Tibial nerve (tissue), 4 donors: ENCODE measurements around the gene CENPF. TPM values are rescaled to one million over a fixed set of nuclear protein-coding genes. Genes with fewer than 3 reads are reported as not detected.

Source experiments
- DNase-seq, 2 donors: peaks; one replicate each; pipeline ENCODE4 v3.0.0-alpha.2; 2019; ENCODE audit warnings: low spot score in 2 of 2
- H3K27ac ChIP-seq, 4 donors: fragments of 200-600 bp; sonication (generic) in 3 of 4; one replicate each; pipeline ENCODE4 v1.5.1; 2017 to 2019; ENCODE audit warnings: mild to moderate bottlenecking in 1 of 4
- H3K27me3 ChIP-seq, 2 donors: fragments of 200-600 bp; sonication (generic) in 1 of 2; one replicate each; pipeline versions ENCODE4 v1.5.1 to v1.6.0; 2017 to 2019
- H3K36me3 ChIP-seq, 3 donors: fragments of 200-600 bp; sonication (generic); one replicate each; pipeline ENCODE4 v1.5.1; 2018 to 2019
- H3K4me1 ChIP-seq, 4 donors: fragments of 200-600 bp; sonication (generic) in 3 of 4; one replicate each; pipeline ENCODE4 v1.5.1; 2017 to 2019
- H3K4me3 ChIP-seq, 4 donors: fragments of 200-600 bp; sonication (generic) in 3 of 4; one replicate each; pipeline ENCODE4 v1.5.1; 2017 to 2019; ENCODE audit warnings: mild to moderate bottlenecking in 1 of 4, moderate library complexity in 1 of 4
- H3K9me3 ChIP-seq, 4 donors: fragments of 200-600 bp; sonication (generic) in 3 of 4; one replicate each; pipeline ENCODE4 v1.5.1; 2017 to 2019
- CTCF ChIP-seq, 5 experiments: fragments of 200-600 bp in 3 of 5; fragments of 450-650 bp in 2 of 5; sonication (generic) in 3 of 5; IDR thresholded peaks; one replicate each; pipeline ENCODE4 v1.5.1; 2016 to 2019; ENCODE audit warnings: antibody characterized with exemption in 5 of 5, mild to moderate bottlenecking in 3 of 5, moderate library complexity in 2 of 5
- EP300 ChIP-seq, 2 donors: sonication (generic); formaldehyde crosslinking; IDR thresholded peaks; one replicate each; pipeline ENCODE4 v1.6.1; 2017; ENCODE audit warnings: antibody characterized with exemption in 2 of 2, mild to moderate bottlenecking in 1 of 2
- POLR2A ChIP-seq, 2 donors: fragments of 450-650 bp; IDR thresholded peaks; one replicate each; pipeline ENCODE4 v1.6.1; 2017; ENCODE audit warnings: antibody characterized with exemption in 2 of 2, mild to moderate bottlenecking in 2 of 2, moderate library complexity in 2 of 2
- WGBS, 2 donors: methylation state at CpG; one replicate each; pipeline ENCODE4 v1.1.5; 2018; 5-methylcytosine and 5-hydroxymethylcytosine counted together
- total RNA-seq, 4 donors: library from RNA; depleted of rRNA; stranded (reverse); fragments of >200 nt; gene quantifications; one replicate each; pipeline ENCODE4 v1.1.0, GENCODE V29; 2016

CENPF gene
- total RNA-seq, 4 donors from 2014 or later: 0.84 to 4.4 (median 1.1) TPM

GRCh38 chr1:214648801-214649200 is 45.8 kb downstream of the CENPF start:
- Histone ChIP-seq H3K36me3 (no peaks in the 10 kb centered on the region), H3K4me1 (no peaks in the 10 kb centered on the region), H3K27me3 (no peaks in the 10 kb centered on the region), H3K4me3 (no peak overlapping the region), H3K27ac (no peak overlapping the region), H3K9me3 (no peaks in the 10 kb centered on the region)
- DNase-seq: no peak
- 90 to 91% methylated on average over 3 of the region's 3 CpGs for WGBS, 2 donors
- TF ChIP-seq POLR2A (IDR thresholded peaks at IDR 0.05) (no peak), EP300 (IDR thresholded peaks at IDR 0.05) (no peak), CTCF (IDR thresholded peaks at IDR 0.05) (no peak)

DNA sequence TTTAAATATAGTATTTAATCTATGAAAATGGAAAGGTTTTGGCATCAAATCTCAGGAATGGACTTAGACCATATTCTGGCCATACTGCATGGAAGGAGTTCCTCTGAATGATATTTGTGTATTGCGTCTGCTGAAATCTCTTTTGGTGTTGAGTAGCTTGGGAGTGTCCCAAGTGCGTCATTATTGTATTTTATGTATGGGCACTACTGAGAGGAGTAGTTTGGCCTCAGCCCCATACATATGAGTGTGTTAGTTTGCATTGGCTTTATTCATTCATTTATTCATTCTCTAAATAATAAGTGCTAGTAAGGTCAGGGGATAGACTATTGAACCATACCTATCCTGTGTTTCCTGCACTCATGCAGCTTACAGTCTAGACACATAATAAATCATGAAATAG is 46.6 kb downstream of the CENPF start:
- no peak for TF ChIP-seq CTCF (IDR thresholded peaks at IDR 0.05)
- no peak for TF ChIP-seq EP300 (IDR thresholded peaks at IDR 0.05)
- no peak for TF ChIP-seq POLR2A (IDR thresholded peaks at IDR 0.05)
- Histone ChIP-seq H3K4me1 (no peaks in the 10 kb centered on the region), H3K4me3 (no peak overlapping the region), H3K27me3 (no peaks in the 10 kb centered on the region), H3K9me3 (no peaks in the 10 kb centered on the region), H3K36me3 (no peaks in the 10 kb centered on the region), H3K27ac (no peak overlapping the region)
- no peak for DNase-seq
- 95 to 97% methylated on average over 2 of the region's 2 CpGs for WGBS, 2 donors

DNA sequence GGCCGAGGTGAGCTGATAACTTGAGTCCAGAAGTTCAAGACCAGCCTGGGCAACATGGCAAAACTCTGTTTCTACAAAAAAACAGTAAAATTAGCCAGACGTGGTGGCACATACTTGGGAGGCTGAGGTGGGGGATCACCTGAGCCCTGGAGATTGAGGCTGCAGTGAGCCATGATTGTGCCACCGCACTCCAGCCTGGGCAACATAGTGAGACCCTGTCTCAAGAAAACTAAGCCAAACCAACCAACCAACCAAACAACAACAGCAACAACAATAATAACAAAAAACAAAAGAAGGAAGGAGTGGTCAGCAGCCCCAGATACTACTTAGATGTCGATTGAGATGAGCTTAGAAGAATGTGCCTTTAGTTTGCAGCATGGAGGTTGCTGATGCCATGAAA is 47.7 kb downstream of the CENPF start:
- no peaks in the 10 kb centered on the region for H3K36me3 ChIP-seq
- H3K4me3 ChIP-seq: no peak overlapping the region
- no peaks in the 10 kb centered on the region for H3K9me3 ChIP-seq
- no peak for TF ChIP-seq POLR2A (IDR thresholded peaks at IDR 0.05)
- TF ChIP-seq CTCF (IDR thresholded peaks at IDR 0.05): no peak
- TF ChIP-seq EP300 (IDR thresholded peaks at IDR 0.05): no peak
- 81 to 90% methylated on average over 4 of the region's 4 CpGs for WGBS, 2 donors
- H3K4me1 ChIP-seq: no peaks in the 10 kb centered on the region
- no peak for DNase-seq
- no peak overlapping the region for H3K27ac ChIP-seq
- H3K27me3 ChIP-seq: no peaks in the 10 kb centered on the region

DNA sequence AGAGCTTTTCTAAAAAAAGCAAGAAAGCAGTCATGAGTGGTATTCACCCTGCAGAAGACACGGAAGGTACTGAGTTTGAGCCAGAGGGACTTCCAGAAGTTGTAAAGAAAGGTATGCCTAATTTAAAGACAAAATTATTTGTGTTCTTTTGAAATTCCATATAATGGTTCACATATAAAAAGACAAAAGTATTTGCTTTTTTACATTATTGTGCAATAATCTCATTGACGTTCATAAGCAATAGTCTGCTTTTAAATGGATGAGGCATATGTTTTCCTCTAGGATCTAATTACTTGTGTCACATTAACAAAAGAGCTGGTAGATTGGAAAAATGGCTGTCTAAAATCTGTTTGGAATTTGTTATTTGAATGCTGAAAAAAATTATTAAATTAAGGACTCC is 54.3 kb downstream of the CENPF start:
- 84 to 95% methylated on average over 2 of the region's 2 CpGs for WGBS, 2 donors
- Histone ChIP-seq H3K4me3 (no peak overlapping the region), H3K36me3 (no peaks in the 10 kb centered on the region), H3K27me3 (no peaks in the 10 kb centered on the region), H3K27ac (no peak overlapping the region), H3K9me3 (no peaks in the 10 kb centered on the region), H3K4me1 (peaks cover 0 to 3% (median 0%) of the 10 kb centered on the region in 4 donors)
- TF ChIP-seq CTCF (IDR thresholded peaks at IDR 0.05) (no peak), EP300 (IDR thresholded peaks at IDR 0.05) (no peak), POLR2A (IDR thresholded peaks at IDR 0.05) (no peak)
- DNase-seq: no peak

- no peak overlapping the region for H3K27ac ChIP-seq
- no peak overlapping the region for H3K4me3 ChIP-seq
- 44 to 52% methylated on average over 1 of the region's 1 CpG for WGBS, 2 donors
- H3K36me3 ChIP-seq: no peaks in the 10 kb centered on the region
- H3K4me1 ChIP-seq: peaks cover 0 to 6% (median 0%) of the 10 kb centered on the region in 4 donors
- no peak for DNase-seq
- H3K27me3 ChIP-seq: no peaks in the 10 kb centered on the region
- TF ChIP-seq POLR2A (IDR thresholded peaks at IDR 0.05) (no peak), CTCF (IDR thresholded peaks at IDR 0.05) (no peak), EP300 (IDR thresholded peaks at IDR 0.05) (no peak)
- H3K9me3 ChIP-seq: no peaks in the 10 kb centered on the region
These were observed 55.2 kb downstream of the CENPF start for GRCh38 chr1:214658175-214658574.
